Muscle of arm (tissue), 12 donors: ENCODE data around the gene TMEM53. TPM values are rescaled to one million over a fixed set of nuclear protein-coding genes. Genes with fewer than 3 reads are reported as not detected.
"Not testable (repeated sequence)": the region's sequence is repeated elsewhere in the genome, so short reads cannot be mapped to it uniquely, and the experiment has no call there.

Experiments used
- DNase-seq: peaks from one replicate; pipeline ENCODE4 v3.0.0-alpha.2; 2013
- polyA plus RNA-seq, 12 donors: library from polyadenylated mRNA; unstranded; fragments of 120-200 nt; gene quantifications; one replicate each; pipeline ENCODE4 v1.2.1, GENCODE V29; 2013; ENCODE audit not compliant: insufficient read length in 12 of 12

The TMEM53 gene
- polyA plus RNA-seq, 12 donors: 4.5 to 7.7 (median 5.4) TPM; not detected in 2

DNA sequence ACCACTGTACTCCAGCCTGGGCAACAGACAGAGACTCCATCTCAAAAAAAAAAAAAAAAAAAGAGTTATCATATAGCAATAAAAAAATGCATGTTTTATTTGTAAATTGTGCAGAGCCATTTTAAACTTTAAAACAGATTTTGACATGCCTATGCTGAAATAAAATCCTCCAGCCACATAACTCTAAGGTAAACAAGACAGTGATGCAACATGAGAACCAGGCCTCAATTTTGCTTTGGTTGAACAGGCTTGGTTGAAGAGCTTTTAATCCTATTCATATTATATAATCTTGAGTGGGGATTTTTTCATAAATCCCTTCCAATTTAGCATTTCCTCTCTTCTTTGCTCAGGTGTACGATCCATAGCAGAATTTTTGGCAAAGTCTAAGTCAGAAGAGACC, 26.3 kb upstream of the TMEM53 start:
- DNase-seq: no peak

DNA sequence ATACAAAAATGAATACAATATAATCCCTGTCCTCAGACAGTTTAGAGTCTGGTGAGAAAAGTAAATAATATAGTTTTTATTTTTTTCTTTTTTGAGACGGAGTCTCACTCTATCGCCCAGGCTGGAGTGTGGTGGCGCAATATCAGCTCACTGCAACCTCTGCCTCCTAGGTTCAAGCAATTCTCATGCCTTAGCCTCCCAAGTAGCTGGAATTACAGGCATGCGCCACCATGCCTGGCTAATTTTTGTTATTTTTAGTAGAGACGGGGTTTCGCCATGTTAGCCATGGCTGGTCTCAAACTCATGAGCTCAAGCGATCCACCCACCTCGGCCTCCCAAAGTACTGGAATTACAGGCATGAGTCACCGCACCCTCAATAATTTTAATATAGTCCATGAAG, 25.1 kb upstream of the TMEM53 start:
- not testable (repeated sequence) for DNase-seq

DNA sequence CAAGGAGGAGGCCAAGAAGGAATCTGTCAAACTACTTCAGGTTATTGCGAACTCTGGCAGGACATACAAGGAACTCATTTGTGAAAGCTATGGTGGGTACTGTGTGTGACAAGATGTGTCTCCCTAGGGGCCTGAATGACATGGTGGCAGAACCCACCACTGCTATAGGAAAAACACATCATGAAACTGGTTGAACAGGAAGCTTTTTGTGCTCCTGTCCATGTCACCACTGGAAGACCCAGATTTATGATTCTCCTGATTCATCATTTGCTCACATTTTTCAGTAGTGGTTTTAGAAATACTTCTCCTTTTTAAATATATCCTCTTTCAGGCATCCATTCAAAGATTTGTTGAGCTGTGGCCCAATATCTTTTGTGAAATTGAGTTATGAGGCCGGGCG, 23.9 kb upstream of the TMEM53 start:
- DNase-seq: no peak

DNA sequence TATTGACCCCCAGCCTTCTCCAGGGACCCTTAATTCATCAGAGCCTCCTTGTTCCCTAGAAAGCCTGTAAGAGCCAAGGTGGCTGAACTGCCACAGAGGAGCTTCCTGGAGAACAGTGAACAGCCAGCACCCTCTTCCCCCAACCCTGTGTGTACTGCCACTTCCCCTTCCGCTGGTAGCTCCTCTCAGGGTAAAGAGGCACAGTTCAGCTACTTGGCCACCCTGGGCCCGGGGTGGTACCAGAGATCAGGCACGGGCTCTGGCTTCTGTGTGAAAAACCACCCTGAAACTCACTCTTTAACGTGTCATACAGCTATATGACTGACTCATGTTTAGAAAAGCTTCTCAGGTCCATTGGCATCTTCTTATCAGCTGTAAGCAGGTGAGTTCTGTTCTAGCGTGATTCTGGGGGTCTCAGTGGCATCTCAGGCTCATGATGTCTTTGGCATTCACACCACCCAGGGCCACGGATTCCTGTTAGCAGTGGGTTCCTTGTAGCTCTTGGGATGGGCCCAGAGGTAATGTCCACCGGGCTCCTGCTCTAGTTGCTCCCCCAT, 22.6 kb upstream of the TMEM53 start:
- no peak for DNase-seq

DNA sequence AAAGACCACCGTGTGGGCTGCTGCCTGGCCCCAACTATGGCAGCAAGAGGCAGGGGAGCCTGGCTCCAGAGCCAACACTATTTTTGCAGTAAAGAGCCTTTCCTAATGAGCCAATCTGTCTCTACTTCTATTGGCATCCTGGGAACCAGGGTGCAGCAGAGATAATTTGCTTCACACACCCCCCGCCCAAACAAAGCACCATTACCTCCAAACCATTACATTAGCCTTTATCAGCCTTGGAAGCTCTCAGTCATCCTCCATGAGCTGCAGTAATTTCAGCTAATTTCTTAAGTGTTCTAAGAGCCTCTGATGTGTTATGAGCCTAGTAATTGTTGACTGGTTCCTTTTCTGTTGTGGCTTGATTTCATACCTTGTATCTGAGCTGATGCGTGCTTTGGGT, 21.8 kb upstream of the TMEM53 start:
- no peak for DNase-seq

DNA sequence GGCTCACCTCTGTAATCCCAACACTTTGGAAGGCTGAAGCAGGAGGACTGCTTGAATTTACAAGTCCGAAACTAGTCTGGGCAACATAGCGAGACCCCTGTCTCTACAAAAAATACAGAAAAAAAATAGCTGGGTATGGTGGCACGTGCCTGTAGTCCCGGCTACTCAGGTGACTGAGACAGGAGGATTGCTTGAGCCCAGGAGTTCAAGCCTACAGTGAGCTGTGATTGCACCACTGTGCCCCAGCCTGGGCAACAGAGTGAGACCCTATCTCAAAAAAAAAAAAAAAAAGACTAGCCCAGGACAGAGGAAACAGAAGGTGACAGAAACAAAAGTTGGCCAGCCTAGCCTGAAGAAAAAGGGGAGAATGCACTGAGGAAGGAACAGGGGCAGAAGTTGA, 21.4 kb upstream of the TMEM53 start:
- no peak for DNase-seq

DNA sequence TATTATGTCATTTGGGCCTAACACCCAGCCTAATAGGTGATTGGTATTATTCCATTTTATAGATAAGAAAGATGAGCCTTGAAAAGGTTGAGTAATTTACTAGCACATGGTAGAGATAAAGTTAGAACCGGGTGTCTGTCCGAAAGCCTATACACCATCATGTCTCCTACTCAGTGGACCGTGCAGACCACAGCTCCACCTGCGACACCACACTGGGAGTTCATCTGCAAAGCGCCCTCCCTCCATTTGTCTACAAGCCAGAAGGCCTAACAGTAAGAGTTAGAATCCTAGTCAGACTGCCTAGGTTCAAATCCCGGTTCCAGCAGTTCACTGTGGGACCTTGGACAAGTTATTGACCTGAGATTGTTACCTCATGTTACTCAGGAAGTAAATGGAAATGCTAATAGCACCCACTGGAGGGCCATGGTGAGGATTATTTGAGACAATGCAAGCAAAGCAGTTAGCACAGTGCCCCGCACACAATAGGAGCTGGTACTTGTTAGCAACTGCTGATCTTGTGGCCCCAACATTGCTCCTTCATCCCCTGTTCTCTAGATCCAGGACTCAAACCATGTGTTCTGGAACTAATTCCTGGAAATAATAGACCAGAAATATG, 20.7 kb upstream of the TMEM53 start:
- DNase-seq: no peak

DNA sequence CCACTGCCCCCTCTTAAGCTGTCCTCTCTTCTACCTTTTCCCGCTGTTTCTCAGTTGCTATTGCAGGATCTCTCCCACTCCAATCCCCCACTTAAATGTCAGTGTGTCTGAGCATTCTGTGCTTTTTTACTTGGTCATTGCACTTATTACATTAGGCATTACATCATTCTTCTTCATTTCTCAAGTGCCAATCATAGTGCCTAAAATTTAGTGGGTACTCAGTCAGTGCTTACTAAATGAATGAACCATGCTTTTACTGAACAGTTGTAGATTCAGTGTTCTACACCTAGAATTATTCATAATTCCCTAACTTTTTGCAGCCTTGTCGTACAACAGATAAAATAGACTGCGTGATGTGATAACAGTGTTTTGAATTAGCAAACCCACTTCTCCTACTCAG, 19.6 kb upstream of the TMEM53 start:
- no peak for DNase-seq

DNA sequence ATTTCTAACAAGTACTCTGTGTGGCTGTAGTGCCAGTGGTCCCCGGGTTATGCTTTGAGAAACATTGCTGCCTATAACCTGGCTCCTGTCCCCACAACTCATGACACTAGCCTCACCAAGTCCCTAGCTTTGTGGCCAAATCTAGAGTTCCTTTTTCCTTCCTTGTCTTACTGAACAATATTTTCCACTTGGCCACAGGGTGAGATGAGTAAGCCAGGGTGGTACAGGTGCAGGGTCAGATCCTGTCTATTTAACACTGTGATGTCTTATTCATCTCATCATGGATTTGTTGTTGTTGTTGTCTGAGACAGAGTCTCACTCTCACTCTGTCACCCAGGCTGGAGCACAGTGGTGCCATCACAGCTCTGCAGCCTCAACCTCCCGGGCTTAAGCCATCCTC, 18.9 kb upstream of the TMEM53 start:
- no peak for DNase-seq

DNA sequence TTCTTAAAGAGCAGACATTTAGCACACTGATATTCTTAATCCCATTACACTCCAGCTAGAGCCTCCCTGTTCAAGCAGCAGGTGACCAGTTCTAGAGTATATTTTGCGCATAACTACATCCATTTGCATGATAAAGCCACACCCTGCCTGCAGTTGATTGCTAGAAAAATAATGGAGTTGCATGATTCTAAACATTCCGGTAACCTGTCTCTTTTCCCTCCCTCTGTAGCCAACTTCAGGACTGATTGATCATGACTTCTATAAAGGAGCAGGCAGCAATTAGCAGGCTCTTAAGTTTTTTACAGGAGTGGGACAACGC, 15.1 kb upstream of the TMEM53 start:
- DNase-seq: no peak

DNA sequence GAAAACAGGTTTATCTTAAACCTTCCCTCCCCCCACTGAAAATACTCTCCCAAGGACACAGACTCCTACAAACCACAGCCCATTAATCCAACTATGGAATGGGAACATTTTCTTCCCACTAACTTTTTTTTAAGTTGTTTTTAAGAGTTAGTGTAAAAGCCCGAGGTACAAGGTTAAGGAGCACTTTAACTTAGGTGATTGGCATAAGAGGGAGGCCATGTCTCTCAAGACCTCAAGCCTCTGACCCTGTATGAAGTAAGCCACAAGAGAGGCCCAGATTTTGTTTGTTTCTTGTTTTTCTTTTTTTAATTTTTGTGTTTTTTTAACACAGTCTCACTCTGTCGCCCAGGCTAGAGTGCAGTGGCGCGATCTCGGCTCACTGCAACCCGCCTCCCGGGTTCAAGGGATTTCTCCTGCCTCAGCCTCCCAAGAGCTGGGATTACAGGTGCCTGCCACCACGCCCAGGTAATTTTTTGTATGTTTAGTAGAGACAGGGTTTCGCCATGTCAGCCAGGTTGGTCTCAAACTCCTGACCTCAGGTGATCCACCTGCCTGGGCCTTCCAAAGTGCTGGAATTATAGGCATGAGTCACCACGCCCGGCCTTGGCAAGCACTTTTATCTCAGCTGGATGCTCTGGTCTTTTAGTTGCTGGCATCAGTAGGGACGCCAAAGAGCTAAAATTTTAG, 14.6 kb upstream of the TMEM53 start:
- no peak for DNase-seq

DNA sequence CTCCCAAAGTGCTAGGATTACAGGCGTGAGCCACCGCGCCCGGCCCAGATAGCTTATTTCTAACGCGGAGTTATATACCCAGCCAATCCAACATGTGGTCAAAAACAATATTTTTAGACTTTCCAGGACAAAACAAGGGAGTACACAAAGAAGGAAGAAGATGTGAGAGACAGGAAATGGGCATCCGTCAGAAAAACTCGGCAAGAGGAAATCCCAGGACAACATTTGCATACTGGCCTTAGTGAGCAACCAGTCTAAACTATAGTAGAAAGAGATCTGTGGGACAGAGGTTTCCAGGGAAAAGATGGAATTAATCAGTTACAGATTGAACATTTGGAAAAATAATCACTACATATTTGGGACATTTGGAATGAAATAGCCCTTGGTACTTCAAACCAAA, 11.6 kb upstream of the TMEM53 start:
- DNase-seq: no peak

DNA sequence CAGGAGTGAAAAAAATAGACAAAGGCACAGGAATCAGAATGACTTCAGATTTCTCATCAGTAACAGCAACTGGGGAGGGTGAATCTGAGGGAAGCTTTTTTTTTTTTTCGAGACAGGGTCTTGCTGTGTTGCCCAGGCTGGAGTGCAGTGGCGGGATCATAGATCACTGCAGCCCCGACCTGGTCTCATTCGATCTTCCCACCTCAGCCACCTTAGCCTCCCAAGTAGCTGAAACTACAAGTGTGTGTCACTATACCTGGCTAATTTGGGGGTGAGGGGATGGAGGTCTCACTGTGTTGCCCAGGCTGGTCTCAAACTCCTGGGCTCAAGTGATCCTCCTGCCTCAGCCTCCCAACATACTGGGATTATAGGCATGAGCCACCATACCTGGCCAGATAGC, 10.9 kb upstream of the TMEM53 start:
- DNase-seq: no peak

DNA sequence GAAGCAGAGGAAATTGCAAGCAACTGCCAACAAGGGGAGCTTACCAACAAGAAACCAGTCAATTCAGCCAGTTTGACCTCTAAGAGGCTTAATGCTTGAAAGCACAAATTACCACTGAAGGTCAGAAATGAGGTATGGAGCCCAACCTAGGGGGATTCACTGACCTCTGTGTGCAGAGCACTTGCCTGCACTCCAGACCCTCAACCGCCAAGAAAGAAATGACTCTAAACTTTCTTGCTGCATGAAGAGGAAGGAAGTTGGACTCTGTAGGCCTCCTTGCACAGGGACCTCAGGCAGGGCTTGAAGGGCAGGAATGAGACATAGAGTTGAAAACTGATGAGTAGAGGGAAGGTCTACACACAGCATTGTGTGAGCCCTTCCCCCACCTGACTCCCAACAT, 10.2 kb upstream of the TMEM53 start:
- no peak for DNase-seq

DNA sequence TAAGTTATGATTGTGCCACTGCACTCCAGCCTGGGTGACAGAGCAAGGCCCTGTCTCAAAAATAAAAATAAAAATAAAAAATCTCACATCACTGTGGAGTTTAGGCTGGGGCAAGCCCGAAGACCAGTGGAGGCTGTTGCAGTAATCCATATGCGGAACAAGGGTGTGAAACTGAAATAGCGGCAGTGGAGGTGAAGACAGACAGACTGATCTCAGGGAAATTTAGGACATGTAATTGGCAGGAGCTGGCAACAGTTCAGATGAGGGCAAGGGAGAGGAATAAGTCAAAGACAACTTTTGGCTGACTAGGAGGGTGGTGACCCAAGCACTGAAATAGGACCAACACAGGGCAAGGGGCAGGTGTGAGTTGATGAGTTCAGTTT, 8.6 kb upstream of the TMEM53 start:
- DNase-seq: no peak

DNA sequence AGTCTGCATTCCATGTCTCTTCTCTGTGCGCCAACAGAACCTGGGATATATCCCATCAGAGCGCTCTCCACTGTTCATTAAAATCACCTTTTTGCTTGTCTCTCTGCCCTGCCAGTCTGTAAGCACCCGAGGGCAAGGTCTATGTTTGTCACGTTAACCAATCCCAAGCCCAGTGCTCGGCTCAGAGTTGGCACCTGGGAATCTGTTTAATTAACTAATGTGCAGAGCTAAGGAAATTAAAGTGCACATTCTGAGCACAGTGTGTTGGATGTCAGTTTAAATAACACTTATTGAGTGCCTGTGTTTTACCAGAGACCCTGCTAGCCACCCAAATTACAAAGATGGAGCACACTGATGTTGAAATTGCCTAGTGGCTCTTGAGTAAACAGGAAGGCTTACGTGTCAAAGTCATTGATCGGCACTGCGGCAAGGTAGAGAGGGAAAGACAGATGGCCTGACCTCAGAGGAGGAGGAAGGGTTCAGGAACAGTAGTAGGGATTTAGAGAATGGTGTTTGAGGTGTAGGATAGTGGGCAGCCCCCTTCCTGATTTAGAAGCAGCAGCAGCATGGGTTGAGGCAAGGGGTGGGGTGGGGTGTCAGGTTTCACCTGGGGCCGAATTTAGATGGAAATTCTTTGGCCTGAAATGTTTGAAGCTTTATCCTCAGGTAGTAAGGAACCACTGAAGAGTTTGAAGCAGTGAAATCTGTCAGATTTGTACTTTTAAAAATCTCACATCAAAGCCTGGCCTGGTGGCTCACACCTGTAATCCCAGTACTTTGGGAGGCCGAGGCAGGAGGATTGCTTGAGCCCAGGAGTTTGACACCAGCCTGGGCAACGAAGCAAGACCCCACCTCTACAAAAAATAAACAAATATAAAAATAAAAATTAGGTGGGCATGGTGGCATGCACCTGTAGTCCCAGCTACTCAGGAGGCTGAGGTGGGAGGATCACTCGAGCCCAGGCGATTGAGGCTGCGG, 7.9 kb upstream of the TMEM53 start:
- DNase-seq: no peak

DNA sequence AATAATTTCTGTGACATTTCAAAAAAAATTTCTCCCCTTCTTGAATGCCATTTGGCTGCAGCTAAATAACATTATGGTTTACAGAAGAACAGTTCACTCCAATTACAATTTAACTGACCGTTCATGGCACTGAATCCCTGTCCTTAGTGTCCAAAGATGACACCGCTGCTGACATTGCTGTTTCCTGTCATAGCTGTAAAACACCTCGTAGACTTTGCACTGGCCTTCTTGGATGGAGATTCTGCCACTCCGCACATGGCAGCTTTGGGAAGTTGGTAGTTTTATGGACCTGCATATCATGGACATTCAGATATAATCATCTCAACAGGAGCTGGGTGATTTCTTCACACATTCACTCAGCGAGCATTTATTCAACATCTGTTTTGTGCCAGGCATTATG, 5.2 kb upstream of the TMEM53 start:
- DNase-seq: no peak

DNA sequence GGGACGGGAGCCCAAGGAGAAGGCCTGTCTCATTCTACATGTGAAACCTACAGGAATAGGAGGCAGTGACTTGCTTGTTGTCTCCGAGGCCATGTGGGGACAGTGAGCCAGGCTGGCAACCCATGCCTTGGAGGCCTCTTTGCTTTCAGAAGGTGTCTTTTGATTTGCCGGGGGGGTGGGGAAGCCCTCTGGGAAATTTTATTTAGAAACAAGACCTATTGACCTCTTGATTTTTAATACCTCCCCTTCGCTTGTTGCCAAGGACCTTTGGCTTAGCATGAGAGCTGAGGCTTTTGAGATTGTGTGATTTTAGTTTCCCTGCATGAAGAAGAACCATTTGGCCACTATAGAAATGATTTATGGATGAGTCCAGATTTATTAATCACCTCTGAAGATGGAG, 4.3 kb upstream of the TMEM53 start:
- DNase-seq: no peak

DNA sequence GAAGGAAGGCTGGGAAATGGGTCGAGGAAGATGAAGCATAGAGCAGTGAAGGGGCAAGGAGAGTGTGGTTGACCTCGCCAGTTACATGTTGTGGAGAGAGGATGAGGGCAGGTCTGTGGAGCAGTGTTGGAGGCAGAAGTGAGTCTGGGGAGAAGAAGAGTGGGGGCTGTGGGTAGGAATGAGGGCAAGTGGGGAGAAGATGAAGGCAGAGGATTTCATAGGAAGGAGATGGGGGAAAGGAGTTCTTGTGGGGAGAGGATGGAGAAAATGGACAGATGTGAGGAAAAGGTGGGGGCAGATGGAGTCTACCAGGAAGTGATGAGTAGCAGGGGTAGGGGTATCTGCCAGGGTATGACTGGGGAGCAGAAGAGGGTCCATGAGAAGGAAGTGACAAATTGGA, 3.8 kb upstream of the TMEM53 start:
- DNase-seq: no peak

DNA sequence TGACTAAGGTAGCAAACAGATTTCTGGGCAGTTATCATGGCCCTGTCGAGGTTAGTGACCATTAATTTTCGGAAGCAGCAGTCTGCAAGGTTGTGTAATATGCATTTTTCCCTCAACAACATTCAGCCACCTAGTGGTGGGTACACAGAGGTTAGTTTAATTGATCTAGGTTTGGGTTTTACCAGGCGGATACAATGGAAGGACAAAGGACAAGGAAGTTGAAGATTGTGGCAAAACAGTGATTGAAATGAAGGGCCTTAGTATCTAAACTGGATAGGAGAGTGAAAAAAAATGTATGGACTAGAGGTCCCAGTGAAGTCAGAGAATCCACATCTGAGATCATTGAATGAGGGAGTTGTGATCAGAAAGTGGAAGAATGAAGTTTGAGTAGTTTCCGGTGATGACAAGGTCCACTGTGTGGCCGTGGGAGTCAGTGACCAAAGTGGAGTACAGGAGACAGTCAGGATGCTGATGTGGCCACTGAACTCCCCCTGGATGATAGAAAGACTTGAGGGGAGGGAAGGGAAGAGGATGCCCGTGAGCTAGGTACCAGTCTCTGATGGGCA, 3.0 kb upstream of the TMEM53 start:
- no peak for DNase-seq

DNA sequence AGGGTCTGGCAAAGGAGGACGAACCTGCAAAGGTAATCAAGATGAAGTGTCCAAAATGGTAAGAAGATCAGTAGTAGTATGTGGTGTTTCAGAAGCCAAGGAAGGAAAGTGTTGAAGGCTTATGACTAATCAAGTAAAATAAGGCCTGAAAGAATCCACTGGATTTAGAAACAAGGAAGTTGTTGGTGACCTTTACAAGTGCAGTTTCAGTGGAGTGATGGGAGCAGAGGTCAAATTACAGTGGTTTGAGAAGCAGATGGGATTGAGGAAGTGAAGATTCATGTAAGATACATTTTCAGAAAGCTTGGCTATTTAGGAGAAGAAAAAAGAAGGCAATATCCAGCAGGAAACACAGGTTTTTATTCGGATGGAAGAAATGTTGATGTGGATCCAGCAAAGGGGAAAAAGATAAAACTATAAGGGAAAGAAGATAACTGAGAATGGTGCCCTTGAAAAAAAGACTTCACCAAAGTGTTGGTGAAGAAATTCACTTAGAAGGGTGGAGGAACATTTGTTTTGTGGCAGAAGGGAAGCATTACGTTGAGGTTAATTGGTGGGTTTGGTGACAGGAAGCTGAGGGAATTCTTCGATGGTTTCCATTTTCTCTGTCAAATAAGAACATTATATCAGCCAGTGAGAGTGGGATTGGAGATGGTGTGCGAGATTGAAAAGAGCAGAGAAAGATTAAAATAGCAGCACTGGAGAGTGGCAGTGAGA, 2.4 kb upstream of the TMEM53 start:
- DNase-seq: no peak

DNA sequence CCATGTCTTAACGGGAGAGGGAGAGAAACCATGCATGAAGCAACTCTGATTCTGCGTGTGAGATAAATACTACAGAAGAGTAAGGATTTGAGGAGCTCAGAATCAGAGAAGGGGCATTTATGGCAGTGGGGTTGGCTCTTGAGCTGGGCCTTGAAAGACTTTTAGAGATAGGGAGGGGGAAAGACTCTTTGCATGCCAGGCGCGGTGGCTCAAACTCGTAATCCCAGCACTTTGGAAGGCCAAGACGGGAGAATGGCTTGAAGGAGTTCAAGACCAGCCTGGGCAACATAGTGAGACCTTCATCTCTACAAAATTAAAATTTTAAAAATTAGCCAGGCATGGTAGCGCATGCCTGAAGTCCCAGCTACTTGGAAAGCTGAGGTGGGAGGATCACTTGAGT, 905 bp upstream of the TMEM53 start:
- DNase-seq: no peak
